ENCODE measurements around the gene MSH5. TPM values are rescaled to one million over a fixed set of nuclear protein-coding genes. Genes with fewer than 3 reads are reported as not detected.
A peak's percentile ranks its signal among the peaks of the same experiment; 100 is the strongest.

The MSH5 gene
- total and polyA plus RNA-seq, 2 of the 13 experiments (the other 11 are each of a cell fraction or from before 2014, with no cell fraction given): 10.2 to 38.7 TPM

DNA sequence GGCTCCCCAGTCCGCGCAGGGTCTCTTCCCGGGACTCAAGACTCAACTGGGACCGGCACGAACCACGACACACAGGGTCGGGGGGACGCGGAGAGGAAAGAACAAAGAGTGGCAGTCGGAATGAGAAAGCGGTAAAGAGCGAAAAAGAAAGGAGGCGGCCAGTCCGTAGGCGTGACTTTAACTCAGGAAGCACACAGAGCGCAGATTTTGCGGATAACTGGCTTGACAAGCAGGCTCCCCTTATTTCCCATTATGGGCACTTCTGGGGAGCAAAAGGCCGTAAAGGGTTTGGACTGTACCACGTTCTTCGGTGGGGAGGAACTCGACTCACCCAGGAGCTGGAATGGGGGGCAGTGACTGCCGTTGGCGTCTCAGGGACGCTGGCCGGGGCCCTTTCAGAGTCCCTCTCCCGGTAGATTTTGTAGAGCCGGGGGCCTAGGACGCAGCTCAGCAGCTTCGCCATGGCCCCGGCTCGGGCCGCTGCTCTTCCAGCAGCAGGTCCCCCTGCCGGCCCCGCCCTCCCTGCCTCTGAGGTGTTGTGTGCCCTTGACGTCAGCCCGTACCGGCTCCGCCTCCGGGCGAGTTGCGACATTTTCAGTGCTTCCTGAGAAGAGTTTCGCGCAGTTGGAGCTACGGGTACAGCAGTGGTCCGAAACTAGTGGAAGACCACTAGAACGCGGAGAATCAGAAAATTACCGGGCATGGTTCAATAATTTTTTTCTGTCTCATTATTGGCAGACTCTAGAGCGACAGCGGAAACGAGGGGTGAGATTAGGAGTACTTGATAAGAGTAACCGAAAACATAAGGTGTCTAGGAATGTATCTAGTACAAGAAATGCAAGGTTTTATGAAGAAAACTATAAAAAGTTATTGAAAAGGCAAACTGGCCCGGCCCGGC is 36.7 kb upstream of the MSH5 start, which contains the start of gene ABHD16A (continued):
- peak; percentile 89 for TF ChIP-seq KDM2A (CRISPR knock-in tag; IDR thresholded peaks at IDR 0.05; ENCODE audit: borderline replicate concordance, low read depth)
- TF ChIP-seq, protein P1, sequence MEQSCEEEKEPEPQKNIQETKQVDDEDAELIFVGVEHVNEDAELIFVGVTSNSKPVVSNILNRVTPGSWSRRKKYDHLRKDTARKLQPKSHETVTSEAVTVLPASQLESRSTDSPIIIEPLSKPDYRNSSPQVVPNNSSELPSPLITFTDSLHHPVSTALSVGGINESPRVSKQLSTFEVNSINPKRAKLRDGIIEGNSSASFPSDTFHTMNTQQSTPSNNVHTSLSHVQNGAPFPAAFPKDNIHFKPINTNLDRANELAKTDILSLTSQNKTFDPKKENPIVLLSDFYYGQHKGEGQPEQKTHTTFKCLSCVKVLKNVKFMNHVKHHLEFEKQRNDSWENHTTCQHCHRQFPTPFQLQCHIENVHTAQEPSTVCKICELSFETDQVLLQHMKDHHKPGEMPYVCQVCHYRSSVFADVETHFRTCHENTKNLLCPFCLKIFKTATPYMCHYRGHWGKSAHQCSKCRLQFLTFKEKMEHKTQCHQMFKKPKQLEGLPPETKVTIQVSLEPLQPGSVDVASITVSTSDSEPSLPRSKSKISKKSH (CRISPR knock-in tag; IDR thresholded peaks at IDR 0.05; ENCODE audit: borderline replicate concordance): peak; percentile 68; the same call in 1 of the 2 replicates
- TF ChIP-seq ZSCAN31 (CRISPR knock-in tag; IDR thresholded peaks at IDR 0.05; ENCODE audit: low read depth): peak; percentile 71; the same call in 1 of the 2 replicates
- TF ChIP-seq ETV6 (CRISPR knock-in tag; conservative IDR thresholded peaks at IDR 0.05): peak; percentile 76; the same call in 1 of the 2 replicates
- TF ChIP-seq ZNF10 (CRISPR knock-in tag; IDR thresholded peaks at IDR 0.05; ENCODE audit: borderline replicate concordance, low read depth): no peak
- no peak for TF ChIP-seq SP1 (IDR thresholded peaks at IDR 0.05)
- peak; percentile 83 for TF ChIP-seq SP1 (CRISPR knock-in tag; IDR thresholded peaks at IDR 0.05)
- no peak for TF ChIP-seq NR1H2 (CRISPR knock-in tag; IDR thresholded peaks at IDR 0.05; ENCODE audit: borderline replicate concordance, low read depth)
- TF ChIP-seq ZNF709 (CRISPR knock-in tag; IDR thresholded peaks at IDR 0.05): no peak
- no peak for TF ChIP-seq FOXP1 (IDR thresholded peaks at IDR 0.05)
- TF ChIP-seq FOXP1 (CRISPR knock-in tag; IDR thresholded peaks at IDR 0.05): peak; percentile 74
- TF ChIP-seq, protein P2, sequence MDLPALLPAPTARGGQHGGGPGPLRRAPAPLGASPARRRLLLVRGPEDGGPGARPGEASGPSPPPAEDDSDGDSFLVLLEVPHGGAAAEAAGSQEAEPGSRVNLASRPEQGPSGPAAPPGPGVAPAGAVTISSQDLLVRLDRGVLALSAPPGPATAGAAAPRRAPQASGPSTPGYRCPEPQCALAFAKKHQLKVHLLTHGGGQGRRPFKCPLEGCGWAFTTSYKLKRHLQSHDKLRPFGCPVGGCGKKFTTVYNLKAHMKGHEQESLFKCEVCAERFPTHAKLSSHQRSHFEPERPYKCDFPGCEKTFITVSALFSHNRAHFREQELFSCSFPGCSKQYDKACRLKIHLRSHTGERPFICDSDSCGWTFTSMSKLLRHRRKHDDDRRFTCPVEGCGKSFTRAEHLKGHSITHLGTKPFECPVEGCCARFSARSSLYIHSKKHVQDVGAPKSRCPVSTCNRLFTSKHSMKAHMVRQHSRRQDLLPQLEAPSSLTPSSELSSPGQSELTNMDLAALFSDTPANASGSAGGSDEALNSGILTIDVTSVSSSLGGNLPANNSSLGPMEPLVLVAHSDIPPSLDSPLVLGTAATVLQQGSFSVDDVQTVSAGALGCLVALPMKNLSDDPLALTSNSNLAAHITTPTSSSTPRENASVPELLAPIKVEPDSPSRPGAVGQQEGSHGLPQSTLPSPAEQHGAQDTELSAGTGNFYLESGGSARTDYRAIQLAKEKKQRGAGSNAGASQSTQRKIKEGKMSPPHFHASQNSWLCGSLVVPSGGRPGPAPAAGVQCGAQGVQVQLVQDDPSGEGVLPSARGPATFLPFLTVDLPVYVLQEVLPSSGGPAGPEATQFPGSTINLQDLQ (CRISPR knock-in tag; IDR thresholded peaks at IDR 0.05): no peak
- TF ChIP-seq MTA3 (CRISPR knock-in tag; IDR thresholded peaks at IDR 0.05): no peak
- TF ChIP-seq NFRKB (IDR thresholded peaks at IDR 0.05): no peak
- TF ChIP-seq, protein P3, sequence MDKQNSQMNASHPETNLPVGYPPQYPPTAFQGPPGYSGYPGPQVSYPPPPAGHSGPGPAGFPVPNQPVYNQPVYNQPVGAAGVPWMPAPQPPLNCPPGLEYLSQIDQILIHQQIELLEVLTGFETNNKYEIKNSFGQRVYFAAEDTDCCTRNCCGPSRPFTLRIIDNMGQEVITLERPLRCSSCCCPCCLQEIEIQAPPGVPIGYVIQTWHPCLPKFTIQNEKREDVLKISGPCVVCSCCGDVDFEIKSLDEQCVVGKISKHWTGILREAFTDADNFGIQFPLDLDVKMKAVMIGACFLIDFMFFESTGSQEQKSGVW (CRISPR knock-in tag; IDR thresholded peaks at IDR 0.05; ENCODE audit: borderline replicate concordance): no peak
- TF ChIP-seq NCOA2 (CRISPR knock-in tag; IDR thresholded peaks at IDR 0.05): peak; percentile 68
- TF ChIP-seq ARNT (IDR thresholded peaks at IDR 0.05): no peak
- TF ChIP-seq, protein P4, sequence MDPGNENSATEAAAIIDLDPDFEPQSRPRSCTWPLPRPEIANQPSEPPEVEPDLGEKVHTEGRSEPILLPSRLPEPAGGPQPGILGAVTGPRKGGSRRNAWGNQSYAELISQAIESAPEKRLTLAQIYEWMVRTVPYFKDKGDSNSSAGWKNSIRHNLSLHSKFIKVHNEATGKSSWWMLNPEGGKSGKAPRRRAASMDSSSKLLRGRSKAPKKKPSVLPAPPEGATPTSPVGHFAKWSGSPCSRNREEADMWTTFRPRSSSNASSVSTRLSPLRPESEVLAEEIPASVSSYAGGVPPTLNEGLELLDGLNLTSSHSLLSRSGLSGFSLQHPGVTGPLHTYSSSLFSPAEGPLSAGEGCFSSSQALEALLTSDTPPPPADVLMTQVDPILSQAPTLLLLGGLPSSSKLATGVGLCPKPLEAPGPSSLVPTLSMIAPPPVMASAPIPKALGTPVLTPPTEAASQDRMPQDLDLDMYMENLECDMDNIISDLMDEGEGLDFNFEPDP (CRISPR knock-in tag; conservative IDR thresholded peaks at IDR 0.05): no peak
- TF ChIP-seq ZNF562 (CRISPR knock-in tag; IDR thresholded peaks at IDR 0.05; ENCODE audit: borderline replicate concordance): no peak
- TF ChIP-seq FOXA1 (IDR thresholded peaks at IDR 0.05): no peak
- peak; percentile 46 for TF ChIP-seq FOXA1 (CRISPR knock-in tag; IDR thresholded peaks at IDR 0.05)
- no peak; the same call in 1 of the 2 replicates for TF ChIP-seq ZNF737 (CRISPR knock-in tag; IDR thresholded peaks at IDR 0.05; ENCODE audit: borderline replicate concordance)
- TF ChIP-seq CEBPB (IDR thresholded peaks at IDR 0.05; ENCODE audit: borderline replicate concordance, low read depth, low read length): peak; percentile 100
- no peak for TF ChIP-seq ZBTB8A (CRISPR knock-in tag; IDR thresholded peaks at IDR 0.05; ENCODE audit: borderline replicate concordance, low read depth)
- TF ChIP-seq KMT2A (CRISPR knock-in tag; IDR thresholded peaks at IDR 0.05): 0 out of 2 replicates have a peak, but pooled peaks have one; percentile 18
- TF ChIP-seq KLF15 (CRISPR knock-in tag; IDR thresholded peaks at IDR 0.05; ENCODE audit: borderline replicate concordance): no peak

Data from HepG2 (cell line).